Liver (tissue), 9 donors: Measurements from ENCODE around the gene SH3BP5L. TPM values are rescaled to one million over a fixed set of nuclear protein-coding genes. Genes with fewer than 3 reads are reported as not detected.

Source experiments
- DNase-seq: peaks from one replicate; pipeline ENCODE4 v3.0.0-alpha.2; 2017; ENCODE audit warnings: low spot score
- H3K27ac ChIP-seq, 2 donors: one replicate each; pipeline ENCODE4 v1.7.0; 2013; ENCODE audit warnings: inconsistent platforms in 2 of 2, low read length in 2 of 2, control low read depth in 1 of 2, low read depth in 1 of 2, mild to moderate bottlenecking in 1 of 2
- H3K27me3 ChIP-seq, 4 donors: one replicate each; pipeline versions ENCODE4 v1.6.1 to v1.7.0; 2013; ENCODE audit warnings: low read length in 3 of 4, inconsistent platforms in 1 of 4, mild to moderate bottlenecking in 1 of 4, moderate library complexity in 1 of 4; ENCODE audit not compliant: control insufficient read depth in 4 of 4, insufficient read depth in 4 of 4
- H3K36me3 ChIP-seq, 4 donors: one replicate each; pipeline versions ENCODE4 v1.6.1 to v1.7.0; 2013; ENCODE audit warnings: low read length in 3 of 4, mild to moderate bottlenecking in 3 of 4, low read depth in 1 of 4, moderate library complexity in 1 of 4; ENCODE audit not compliant: control insufficient read depth in 4 of 4, insufficient read depth in 3 of 4
- H3K4me1 ChIP-seq, 4 donors: one replicate each; pipeline versions ENCODE4 v1.6.1 to v1.7.0; 2013; ENCODE audit warnings: low read length in 3 of 4, mild to moderate bottlenecking in 3 of 4, moderate library complexity in 1 of 4; ENCODE audit not compliant: control insufficient read depth in 4 of 4, insufficient read depth in 4 of 4
- H3K4me3 ChIP-seq, 3 donors: one replicate each; pipeline versions ENCODE4 v1.6.1 to v1.7.0; 2013; ENCODE audit warnings: low read length in 3 of 3, control low read depth in 1 of 3, low read depth in 1 of 3, mild to moderate bottlenecking in 1 of 3
- H3K9ac ChIP-seq, 2 donors: one replicate each; pipeline ENCODE4 v1.7.0; 2013; ENCODE audit warnings: low read length in 2 of 2, mild to moderate bottlenecking in 2 of 2, moderate library complexity in 2 of 2, control low read depth in 1 of 2, low read depth in 1 of 2
- H3K9me3 ChIP-seq, 4 donors: one replicate each; pipeline versions ENCODE4 v1.6.1 to v1.7.0; 2013; ENCODE audit warnings: low read length in 3 of 4; ENCODE audit not compliant: control insufficient read depth in 4 of 4
- ATF3 ChIP-seq: IDR thresholded peaks from 2 replicates; pipeline ENCODE4 v1.6.1; 2016; ENCODE audit warnings: antibody characterized with exemption
- CTCF ChIP-seq: fragments of 150-350 bp; IDR thresholded peaks from 2 replicates; pipeline ENCODE4 v1.5.1; 2017; ENCODE audit warnings: improper control_type of control experiment, low read depth, low read length; ENCODE audit not compliant: missing input control
- EGR1 ChIP-seq, 2 donors: IDR thresholded peaks; 2 replicates each; pipeline ENCODE4 v1.6.1; 2016 to 2018; ENCODE audit warnings: antibody characterized with exemption in 2 of 2, low read depth in 2 of 2
- FOXA1 ChIP-seq: IDR thresholded peaks from 2 replicates; pipeline ENCODE4 v1.6.1; 2016; ENCODE audit warnings: antibody characterized with exemption
- FOXA2 ChIP-seq: IDR thresholded peaks from 2 replicates; pipeline ENCODE4 v1.6.1; 2016; ENCODE audit warnings: antibody characterized with exemption
- GABPA ChIP-seq, 2 donors: IDR thresholded peaks in 1 of 2; conservative IDR thresholded peaks in 1 of 2; 2 replicates each; pipeline ENCODE4 v1.6.1; 2016; ENCODE audit warnings: antibody characterized with exemption in 2 of 2, mild to moderate bottlenecking in 1 of 2, moderate library complexity in 1 of 2
- HNF4A ChIP-seq, 2 donors: conservative IDR thresholded peaks; 2 replicates each; pipeline ENCODE4 v1.6.1; 2016; ENCODE audit warnings: antibody characterized with exemption in 2 of 2, mild to moderate bottlenecking in 2 of 2
- HNF4G ChIP-seq: IDR thresholded peaks from 2 replicates; pipeline ENCODE4 v1.6.1; 2016; ENCODE audit warnings: antibody characterized with exemption
- JUND ChIP-seq, 2 donors: IDR thresholded peaks; 2 replicates each; pipeline ENCODE4 v1.6.1; 2016; ENCODE audit warnings: antibody characterized with exemption in 2 of 2
- MAX ChIP-seq: IDR thresholded peaks from 2 replicates; pipeline ENCODE4 v1.6.1; 2016; ENCODE audit warnings: antibody characterized with exemption
- NR2F2 ChIP-seq: IDR thresholded peaks from 2 replicates; pipeline ENCODE4 v1.6.1; 2016; ENCODE audit warnings: antibody characterized with exemption
- RAD21 ChIP-seq, 2 donors: IDR thresholded peaks; 2 replicates each; pipeline ENCODE4 v1.6.1; 2016; ENCODE audit warnings: antibody characterized with exemption in 2 of 2, mild to moderate bottlenecking in 2 of 2
- REST ChIP-seq: IDR thresholded peaks from 2 replicates; pipeline ENCODE4 v1.6.1; 2016; ENCODE audit warnings: antibody characterized with exemption, mild to moderate bottlenecking
- RXRA ChIP-seq, 2 donors: IDR thresholded peaks; 2 replicates each; pipeline ENCODE4 v1.6.1; 2017 to 2018; ENCODE audit warnings: antibody characterized with exemption in 2 of 2, mild to moderate bottlenecking in 1 of 2
- SP1 ChIP-seq: IDR thresholded peaks from 2 replicates; pipeline ENCODE4 v1.6.1; 2018; ENCODE audit warnings: antibody characterized with exemption, mild to moderate bottlenecking
- TAF1 ChIP-seq: conservative IDR thresholded peaks from 2 replicates; pipeline ENCODE4 v1.6.1; 2016; ENCODE audit warnings: antibody characterized with exemption, mild to moderate bottlenecking
- YY1 ChIP-seq: IDR thresholded peaks from 2 replicates; pipeline ENCODE4 v1.6.1; 2016; ENCODE audit warnings: antibody characterized with exemption, mild to moderate bottlenecking
- ZBTB33 ChIP-seq: IDR thresholded peaks from 2 replicates; pipeline ENCODE4 v1.6.1; 2016; ENCODE audit warnings: antibody characterized with exemption
- WGBS: extraction: QIAGEN DNeasy Blood & Tissue Kit; methylation state at CpG from one replicate; pipeline ENCODE4 v1.1.7; 2013; 5-methylcytosine and 5-hydroxymethylcytosine counted together
- polyA plus RNA-seq, 2 donors: library from polyadenylated mRNA; stranded (reverse) in 1 of 2; unstranded in 1 of 2; fragments of 200-250 nt in 1 of 2; fragments of >200 nt in 1 of 2; fragmentation: Nextera tagmentation in 1 of 2; extraction: Ambion mirVana in 1 of 2; gene quantifications; one replicate each; pipeline versions ENCODE4 v1.2.1 to v1.2.3, GENCODE V29; 2013 to 2015
- total RNA-seq, 2 donors: library from RNA; depleted of rRNA; stranded (reverse); fragments of >200 nt; gene quantifications; one replicate each; pipeline ENCODE4 v1.2.3, GENCODE V29; 2014
- donor health status: healthy.
- donor health status: healthy.
- donor health status: healthy.
- donor health status: healthy.
- donor health status: healthy.

SH3BP5L gene
- total RNA-seq (10 to 100 TPM; 14.3 to 16.4 TPM), polyA plus RNA-seq (10 to 100 TPM in 1 of 2 donors, 1 to 10 TPM in 1; 1.5 to 10.6 TPM)

- Histone ChIP-seq H3K4me1 (peaks cover 12 to 48% (median 37%) of the 10 kb centered on the region in 4 donors), H3K9ac (peak within 1 kb of the TSS; percentile 95 to 100), H3K27me3 (no peaks in the 10 kb centered on the region), H3K9me3 (no peaks in the 10 kb centered on the region), H3K36me3 (peaks cover 2 to 9% (median 3%) of the 10 kb centered on the region in 4 donors), H3K4me3 (peak within 1 kb of the TSS; percentile 75 to 99 (median 90)), H3K27ac (peak within 1 kb of the TSS; percentile 95 to 100)
- DNase-seq: peak; percentile 88
- under 1% methylated on average over 56 of the region's 56 CpGs for WGBS
- TF ChIP-seq MAX (peak; percentile 57), RAD21 (IDR thresholded peaks at IDR 0.05) (peak; percentile 69), FOXA2 (no peak), CTCF (peak; percentile 41), NR2F2 (peak; percentile 9), REST (peak; percentile 45), GABPA (IDR thresholded peaks at IDR 0.05 in 1 of 2, conservative IDR thresholded peaks at IDR 0.05 in 1 of 2) (peak; percentile 89 to 96), EGR1 (IDR thresholded peaks at IDR 0.05; ENCODE audit: low read depth in 2 of 2) (peak; percentile 98 to 99), HNF4A (conservative IDR thresholded peaks at IDR 0.05) (peak; percentile 75 to 83), FOXA1 (no peak), ATF3 (no peak), TAF1 (peak; percentile 63), YY1 (peak; percentile 100), SP1 (peak; percentile 54), HNF4G (peak; percentile 51), JUND (IDR thresholded peaks at IDR 0.05) (peak; percentile 14 to 26), RXRA (IDR thresholded peaks at IDR 0.05) (no peak), ZBTB33 (no peak)
Observed at GRCh38 chr1:248825909-248826760, at the start of gene SH3BP5L. TSS of gene SH3BP5L (minus strand) at chr1:248825915. CDS start at chr1:248824935, 980 bp downstream.
